ENCODE results near the gene AP5B1. TPM values are rescaled to one million over a fixed set of nuclear protein-coding genes. Genes with fewer than 3 reads are reported as not detected.

AP5B1 gene
- total RNA-seq, 1 experiment from 2014 or later, result 24.2 TPM

- POLR2A ChIA-PET (ENCODE audit: unreplicated experiment), result no interaction called here
Measured at GRCh38 chr11:65809496-65809895, 28.7 kb upstream of the AP5B1 start.

GRCh38 chr11:65808744-65809341 is 28.1 kb upstream of the AP5B1 start:
- ATAC-seq (no peak), DNase-seq (no peak)
- Histone ChIP-seq H2AFZ (ENCODE audit: low read length) (no peak overlapping the region), H3K27ac (ENCODE audit: low read length) (no peak overlapping the region), H3K9me3 (ENCODE audit: low read length) (no peaks in the 10 kb centered on the region), H3F3A (ENCODE audit: low read length, unreplicated experiment) (no peaks in the 10 kb centered on the region), H3K4me2 (ENCODE audit: low read length) (no peak overlapping the region), H3K4me1 (ENCODE audit: insufficient read depth, low read length) (no peaks in the 10 kb centered on the region), H3K36me3 (ENCODE audit: low read depth, low read length) (no peaks in the 10 kb centered on the region), H3K9ac (ENCODE audit: low read length) (no peak overlapping the region), H4K20me1 (ENCODE audit: low read length) (no peaks in the 10 kb centered on the region), H3K27me3 (ENCODE audit: low read length) (no peaks in the 10 kb centered on the region), H3K9me2 (replicated peaks; ENCODE audit: low read length) (no peaks in the 10 kb centered on the region), H3K4me3 (ENCODE audit: low read length) (no peak overlapping the region), H3K79me2 (ENCODE audit: low read length) (no peaks in the 10 kb centered on the region)
- CTCF ChIA-PET, result no interaction called here
- intact Hi-C loops (cut with micrococcal nuclease), result no loop called here
- POLR2A ChIA-PET (ENCODE audit: unreplicated experiment), result no interaction called here
- no TSS peak for BruUV-seq (replicated peaks)
- no peak for TF ChIP-seq EZH2phosphoT487 (IDR thresholded peaks at IDR 0.05; ENCODE audit: borderline replicate concordance, low read length)
- TF ChIP-seq CTCF (conservative IDR thresholded peaks at IDR 0.05; ENCODE audit: low read depth, low read length), result no peak
- TF ChIP-seq EZH2 (IDR thresholded peaks at IDR 0.05; ENCODE audit: low read length, unreplicated experiment), result no peak

More at GRCh38 chr11:65809496-65809895, 28.7 kb upstream of the AP5B1 start:
- no peak for ATAC-seq
- DNase-seq, result no peak
- H3K36me3 ChIP-seq (ENCODE audit: low read depth, low read length), result no peaks in the 10 kb centered on the region
- no peaks in the 10 kb centered on the region for H4K20me1 ChIP-seq (ENCODE audit: low read length)
- no peaks in the 10 kb centered on the region for H3K27me3 ChIP-seq (ENCODE audit: low read length)
- no peaks in the 10 kb centered on the region for H3K9me3 ChIP-seq (ENCODE audit: low read length)
- H3F3A ChIP-seq (ENCODE audit: low read length, unreplicated experiment), result no peaks in the 10 kb centered on the region
- H3K27ac ChIP-seq (ENCODE audit: low read length), result no peak overlapping the region
- no peaks in the 10 kb centered on the region for H3K4me1 ChIP-seq (ENCODE audit: insufficient read depth, low read length)
- CTCF ChIA-PET, result no interaction called here
- H3K9ac ChIP-seq (ENCODE audit: low read length), result no peak overlapping the region
- H3K79me2 ChIP-seq (ENCODE audit: low read length), result no peaks in the 10 kb centered on the region
- H3K4me2 ChIP-seq (ENCODE audit: low read length), result no peak overlapping the region
- H3K4me3 ChIP-seq (ENCODE audit: low read length), result no peak overlapping the region
- H2AFZ ChIP-seq (ENCODE audit: low read length), result no peak overlapping the region
- intact Hi-C loops (cut with micrococcal nuclease), result no loop called here
- BruUV-seq (replicated peaks), result no TSS peak
- TF ChIP-seq EZH2phosphoT487 (IDR thresholded peaks at IDR 0.05; ENCODE audit: borderline replicate concordance, low read length), result no peak
- no peak for TF ChIP-seq CTCF (conservative IDR thresholded peaks at IDR 0.05; ENCODE audit: low read depth, low read length)
- no peak for TF ChIP-seq EZH2 (IDR thresholded peaks at IDR 0.05; ENCODE audit: low read length, unreplicated experiment)
- no peaks in the 10 kb centered on the region for H3K9me2 ChIP-seq (replicated peaks; ENCODE audit: low read length)

- BruUV-seq (replicated peaks), result no TSS peak
- TF ChIP-seq CTCF (conservative IDR thresholded peaks at IDR 0.05; ENCODE audit: low read depth, low read length) (no peak), EZH2phosphoT487 (IDR thresholded peaks at IDR 0.05; ENCODE audit: borderline replicate concordance, low read length) (no peak), EZH2 (IDR thresholded peaks at IDR 0.05; ENCODE audit: low read length, unreplicated experiment) (no peak)
- intact Hi-C loops (cut with micrococcal nuclease), result no loop called here
Measured at GRCh38 chr11:65806979-65807378, 26.2 kb upstream of the AP5B1 start.

More at GRCh38 chr11:65806979-65807378, 26.2 kb upstream of the AP5B1 start:
- POLR2A ChIA-PET (ENCODE audit: unreplicated experiment), result no interaction called here
- CTCF ChIA-PET, result no interaction called here
- no peaks in the 10 kb centered on the region for H3K4me1 ChIP-seq (ENCODE audit: insufficient read depth, low read length)
- no peak overlapping the region for H3K27ac ChIP-seq (ENCODE audit: low read length)
- no peak overlapping the region for H2AFZ ChIP-seq (ENCODE audit: low read length)
- no peak for ATAC-seq
- H3K4me3 ChIP-seq (ENCODE audit: low read length), result no peak overlapping the region
- H4K20me1 ChIP-seq (ENCODE audit: low read length), result no peaks in the 10 kb centered on the region
- no peaks in the 10 kb centered on the region for H3K27me3 ChIP-seq (ENCODE audit: low read length)
- no peaks in the 10 kb centered on the region for H3K36me3 ChIP-seq (ENCODE audit: low read depth, low read length)
- no peaks in the 10 kb centered on the region for H3K9me3 ChIP-seq (ENCODE audit: low read length)
- no peaks in the 10 kb centered on the region for H3K9me2 ChIP-seq (replicated peaks; ENCODE audit: low read length)
- H3K4me2 ChIP-seq (ENCODE audit: low read length), result no peak overlapping the region
- no peaks in the 10 kb centered on the region for H3K79me2 ChIP-seq (ENCODE audit: low read length)
- no peak overlapping the region for H3K9ac ChIP-seq (ENCODE audit: low read length)
- DNase-seq, result no peak
- H3F3A ChIP-seq (ENCODE audit: low read length, unreplicated experiment), result no peaks in the 10 kb centered on the region
